GM12878 (cell line): ENCODE measurements around the gene S1PR1.

Experiments
- FOXM1 ChIP-seq: IDR thresholded peaks from 2 replicates; pipeline ENCODE4 v1.6.1; 2012; ENCODE audit warnings: low read depth, mild to moderate bottlenecking, inconsistent platforms, low read length, moderate library complexity
- GABPA ChIP-seq: IDR thresholded peaks from 2 replicates; pipeline ENCODE4 v1.6.1; 2014; ENCODE audit warnings: antibody characterized with exemption, low read depth, mild to moderate bottlenecking, inconsistent platforms
- MEF2B ChIP-seq: fragments of 450-650 bp; IDR thresholded peaks from 2 replicates; pipeline ENCODE4 v1.6.1; 2018; ENCODE audit warnings: mild to moderate bottlenecking, moderate library complexity; ENCODE audit not compliant: partially characterized antibody, poor library complexity, severe bottlenecking
- POLR2AphosphoS5 ChIP-seq: IDR thresholded peaks from 2 replicates; pipeline ENCODE4 v1.6.1; 2011; ENCODE audit warnings: mild to moderate bottlenecking, low read length, inconsistent platforms
- RAD21 ChIP-seq: IDR thresholded peaks from 2 replicates; pipeline ENCODE4 v1.6.1; 2011; ENCODE audit warnings: mild to moderate bottlenecking, low read depth, low read length, moderate library complexity; ENCODE audit not compliant: insufficient read depth
- TCF3 ChIP-seq: IDR thresholded peaks from 2 replicates; pipeline ENCODE4 v1.6.1; 2012; ENCODE audit warnings: low read depth, mild to moderate bottlenecking, low read length, borderline replicate concordance; ENCODE audit not compliant: insufficient read depth
- TF ChIP-seq, protein P1 (sequence below): IDR thresholded peaks from 2 replicates; pipeline ENCODE4 v1.6.1; 2012; ENCODE audit warnings: low read depth, low read length, improper control_type of control experiment
- TF ChIP-seq, protein P2 (sequence below), 3 experiments: IDR thresholded peaks in 2 of 3; conservative IDR thresholded peaks in 1 of 3; 2 replicates each; pipeline ENCODE4 v1.5.1; 2011; ENCODE audit warnings: low read depth in 3 of 3, low read length in 3 of 3, mild to moderate bottlenecking in 3 of 3, control low read depth in 2 of 3, moderate library complexity in 2 of 3, inconsistent platforms in 1 of 3, mixed read lengths in 1 of 3; ENCODE audit not compliant: control insufficient read depth in 2 of 3, insufficient read depth in 1 of 3; ENCODE audit errors: extremely low read depth in 1 of 3

DNA sequence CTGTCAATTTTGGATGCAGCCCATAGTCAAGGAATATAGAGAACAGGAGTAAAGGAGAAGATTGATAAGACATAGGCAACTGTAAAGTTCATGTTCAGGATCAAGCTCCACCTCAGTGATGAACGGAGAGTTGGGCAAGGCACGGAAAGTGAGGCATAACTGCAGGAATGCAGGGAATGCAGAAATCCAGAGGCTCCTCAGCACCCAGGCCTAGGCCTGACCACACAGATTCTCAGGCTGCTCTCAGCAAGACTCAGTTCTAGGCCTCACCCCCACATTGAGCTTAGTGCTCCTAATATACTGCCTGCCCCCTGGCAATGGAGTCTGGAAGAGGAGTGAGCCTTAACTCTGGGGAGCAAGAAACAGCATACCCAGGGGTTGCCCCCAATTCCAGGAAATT is 36.3 kb upstream of the S1PR1 start:
- TF ChIP-seq, protein P1, sequence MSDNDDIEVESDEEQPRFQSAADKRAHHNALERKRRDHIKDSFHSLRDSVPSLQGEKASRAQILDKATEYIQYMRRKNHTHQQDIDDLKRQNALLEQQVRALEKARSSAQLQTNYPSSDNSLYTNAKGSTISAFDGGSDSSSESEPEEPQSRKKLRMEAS: no peak
- TF ChIP-seq, protein P2, sequence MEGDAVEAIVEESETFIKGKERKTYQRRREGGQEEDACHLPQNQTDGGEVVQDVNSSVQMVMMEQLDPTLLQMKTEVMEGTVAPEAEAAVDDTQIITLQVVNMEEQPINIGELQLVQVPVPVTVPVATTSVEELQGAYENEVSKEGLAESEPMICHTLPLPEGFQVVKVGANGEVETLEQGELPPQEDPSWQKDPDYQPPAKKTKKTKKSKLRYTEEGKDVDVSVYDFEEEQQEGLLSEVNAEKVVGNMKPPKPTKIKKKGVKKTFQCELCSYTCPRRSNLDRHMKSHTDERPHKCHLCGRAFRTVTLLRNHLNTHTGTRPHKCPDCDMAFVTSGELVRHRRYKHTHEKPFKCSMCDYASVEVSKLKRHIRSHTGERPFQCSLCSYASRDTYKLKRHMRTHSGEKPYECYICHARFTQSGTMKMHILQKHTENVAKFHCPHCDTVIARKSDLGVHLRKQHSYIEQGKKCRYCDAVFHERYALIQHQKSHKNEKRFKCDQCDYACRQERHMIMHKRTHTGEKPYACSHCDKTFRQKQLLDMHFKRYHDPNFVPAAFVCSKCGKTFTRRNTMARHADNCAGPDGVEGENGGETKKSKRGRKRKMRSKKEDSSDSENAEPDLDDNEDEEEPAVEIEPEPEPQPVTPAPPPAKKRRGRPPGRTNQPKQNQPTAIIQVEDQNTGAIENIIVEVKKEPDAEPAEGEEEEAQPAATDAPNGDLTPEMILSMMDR (IDR thresholded peaks at IDR 0.05 in 2 of 3, conservative IDR thresholded peaks at IDR 0.05 in 1 of 3; ENCODE audit: control insufficient read depth in 2 of 3, extremely low read depth in 1 of 3, insufficient read depth in 1 of 3, low read depth in 3 of 3, low read length in 3 of 3): no peak
- no peak for TF ChIP-seq GABPA
- no peak for TF ChIP-seq MEF2B
- TF ChIP-seq RAD21: no peak
- no peak for TF ChIP-seq POLR2AphosphoS5
- TF ChIP-seq FOXM1: no peak
- TF ChIP-seq TCF3: no peak
